TTC549 (cell line): ENCODE measurements around the gene PSMD3.

Experiments
- FAIRE-seq: peaks from 2 replicates; lab custom pipeline; 2012; peaks lifted over from hg19 to GRCh38; lab: Jason Lieb, UNC

Gene PSMD3

DNA sequence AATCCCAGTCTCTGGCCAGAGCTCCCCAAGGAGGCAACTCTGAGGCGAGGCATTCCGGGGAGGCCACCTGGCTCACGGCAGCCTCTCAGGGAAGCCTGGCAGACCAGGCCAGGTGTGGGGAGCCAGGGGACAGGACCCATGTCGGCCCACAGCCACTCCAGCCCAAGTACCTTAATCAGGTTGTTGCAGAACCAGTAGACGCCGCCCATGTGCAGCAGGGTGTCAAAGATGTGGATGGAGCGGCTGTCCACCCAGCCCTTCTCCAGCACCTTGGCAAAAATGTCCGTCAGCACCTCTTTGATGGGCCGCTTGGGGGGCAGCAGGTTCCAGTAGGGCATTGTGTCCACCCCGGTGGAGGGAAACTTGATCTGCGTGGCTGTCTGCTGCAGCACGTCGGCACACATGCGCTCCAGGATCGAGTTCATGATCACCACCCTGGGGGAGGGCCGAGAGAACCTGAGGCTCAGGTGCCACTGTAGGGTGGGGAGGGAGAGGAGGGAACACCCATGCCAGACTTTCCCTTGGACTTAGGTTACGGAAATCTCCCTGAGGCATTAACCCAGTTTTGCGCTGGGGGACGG, 42.4 kb downstream of the PSMD3 start:
- no peak for FAIRE-seq

DNA sequence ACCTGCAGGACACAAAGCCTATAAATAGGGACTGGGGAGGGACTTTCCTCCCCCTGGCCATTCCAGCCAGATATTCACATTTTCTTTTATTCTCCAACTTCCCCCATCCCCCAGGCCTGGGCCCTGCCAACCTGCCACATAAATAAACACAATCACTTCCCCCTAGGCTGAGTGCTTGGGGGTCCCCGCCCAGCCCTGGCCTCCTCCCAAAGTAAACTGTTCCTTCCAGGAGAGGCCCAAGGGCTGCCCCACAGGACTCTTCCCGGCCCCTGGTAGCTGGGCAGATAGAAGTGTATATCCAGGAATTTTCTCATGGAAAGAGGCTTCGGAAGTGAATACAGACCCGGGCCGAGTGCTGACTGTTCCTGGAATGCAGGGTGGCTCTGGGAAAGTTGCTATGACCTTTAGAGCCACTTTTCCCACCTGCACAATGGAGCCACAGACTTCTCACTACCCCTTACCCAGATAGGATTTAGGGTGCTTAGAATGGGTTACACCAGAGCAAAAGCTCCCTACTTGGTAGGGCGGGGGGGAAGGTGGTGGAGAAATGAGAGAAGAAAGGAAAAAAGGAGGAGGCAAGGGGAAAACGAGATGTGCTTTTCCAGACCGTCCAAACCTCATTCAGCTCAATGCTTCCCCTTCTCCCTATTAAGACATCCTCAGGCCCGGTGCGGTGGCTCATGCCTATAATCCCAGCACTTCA, 43.1 kb downstream of the PSMD3 start:
- FAIRE-seq = no peak

DNA sequence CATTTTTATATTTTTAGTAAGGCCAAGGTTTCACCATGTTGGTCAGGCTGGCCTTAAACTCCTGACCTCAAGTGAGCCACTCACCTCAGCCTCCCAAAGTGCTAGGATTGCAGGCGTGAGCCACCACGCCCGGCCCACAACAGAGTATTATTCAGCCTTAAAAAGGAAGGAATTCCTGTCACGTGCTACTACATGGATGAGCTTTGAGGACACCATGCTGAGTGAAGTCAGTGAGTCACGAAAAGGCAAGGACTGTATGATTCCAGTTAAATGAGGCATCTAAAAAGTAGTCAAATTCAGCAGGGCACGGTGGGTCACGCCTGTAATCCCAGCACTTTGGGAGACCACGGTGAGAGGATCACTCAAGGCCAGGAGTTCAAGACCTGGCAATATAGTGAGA, 44.3 kb downstream of the PSMD3 start:
- no peak for FAIRE-seq

DNA sequence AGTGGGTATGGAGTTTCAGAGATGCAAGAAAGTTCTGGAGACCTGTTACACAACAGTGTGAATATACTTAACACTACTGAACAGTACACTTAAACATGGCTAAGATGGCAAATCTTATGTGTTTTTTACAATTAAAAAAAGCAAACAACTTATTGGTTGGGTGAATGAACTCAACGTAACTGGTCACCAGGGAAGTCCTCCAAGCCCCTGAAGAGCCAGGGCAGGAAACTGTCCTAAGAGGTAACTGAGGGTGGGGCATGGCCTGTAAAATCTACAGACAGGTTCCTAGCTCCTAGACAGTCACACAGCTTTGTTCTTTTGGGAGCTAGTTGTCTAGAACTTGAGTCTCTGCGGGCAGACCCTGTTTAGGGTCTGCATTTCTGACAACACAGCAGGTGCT, 45.0 kb downstream of the PSMD3 start:
- FAIRE-seq = no peak

DNA sequence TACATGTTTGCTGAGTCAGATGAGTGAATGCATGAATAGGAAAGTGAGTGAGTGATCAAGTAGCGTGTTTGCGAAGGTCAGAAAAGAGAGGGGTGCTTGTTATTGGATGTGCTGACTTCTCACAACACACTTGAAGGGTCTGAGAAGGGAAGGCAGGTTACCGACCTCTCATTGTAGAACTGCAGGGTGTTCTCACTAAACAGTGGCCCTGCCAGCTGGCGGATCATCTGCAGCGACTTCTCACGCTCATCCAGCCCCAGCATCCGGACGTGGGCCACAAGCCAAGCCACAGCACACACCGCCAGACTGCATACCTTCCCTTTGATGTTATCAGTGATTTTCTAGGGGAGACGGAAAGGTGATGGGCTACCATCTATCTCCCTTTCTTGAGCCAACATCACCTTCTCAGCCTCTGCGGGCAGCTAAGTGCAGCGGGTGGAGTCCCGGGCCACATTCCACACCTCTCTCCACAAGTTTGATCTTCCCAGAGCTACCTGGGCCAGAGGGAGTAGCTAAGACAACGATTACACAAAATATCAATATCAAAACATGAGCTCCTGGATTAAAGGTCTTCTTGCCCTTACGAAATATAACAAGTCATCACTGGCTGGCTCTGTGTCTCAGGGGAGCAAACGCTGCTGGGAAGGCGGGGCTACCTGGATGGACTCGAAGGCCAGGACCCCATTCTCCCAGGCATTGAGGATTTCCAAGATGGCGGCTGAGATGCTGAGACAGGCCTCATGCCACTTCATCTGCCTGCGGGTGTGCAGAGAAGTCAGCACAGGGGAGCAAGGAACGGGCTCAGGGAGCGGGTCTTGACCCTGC, 45.6 kb downstream of the PSMD3 start:
- FAIRE-seq = no peak

DNA sequence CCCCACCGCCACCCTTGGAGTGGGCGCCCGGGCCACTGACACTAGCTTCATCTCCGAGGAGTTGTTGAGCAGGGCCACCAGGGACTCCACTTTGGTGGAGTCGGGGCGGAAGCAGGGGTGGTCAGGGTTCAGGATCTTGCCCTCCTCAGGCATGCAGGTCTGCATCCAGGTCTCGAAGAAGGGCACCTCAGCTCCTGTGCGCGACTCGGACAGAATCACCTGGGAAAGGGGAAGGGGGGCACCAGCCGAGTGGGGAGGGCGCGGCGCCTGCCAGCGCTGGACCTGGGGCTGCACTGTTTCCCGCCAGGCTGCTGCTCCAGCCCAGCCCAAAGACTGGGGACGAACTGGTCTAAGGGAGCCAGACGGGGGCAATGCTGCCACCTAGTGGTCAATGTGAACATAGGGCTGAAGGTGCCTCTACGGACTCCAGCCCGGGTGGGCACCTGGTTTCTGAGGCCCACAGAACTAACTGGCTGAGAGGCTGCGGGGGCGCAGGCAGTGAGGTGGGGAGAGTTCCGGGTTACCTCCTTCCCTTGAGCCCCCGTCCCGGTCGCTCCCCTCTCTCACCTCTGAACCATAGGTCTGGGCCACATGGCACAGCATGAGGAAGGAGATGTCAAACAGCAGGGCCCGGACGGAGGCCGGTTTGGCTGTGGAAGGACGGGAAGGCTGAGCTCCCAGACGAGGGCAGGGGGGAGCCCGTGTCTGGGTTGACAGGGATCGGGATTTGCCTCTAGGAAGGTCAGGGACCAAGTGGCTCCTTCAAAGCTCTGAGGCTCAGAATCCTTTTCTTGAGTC, 46.4 kb downstream of the PSMD3 start:
- FAIRE-seq = no peak

DNA sequence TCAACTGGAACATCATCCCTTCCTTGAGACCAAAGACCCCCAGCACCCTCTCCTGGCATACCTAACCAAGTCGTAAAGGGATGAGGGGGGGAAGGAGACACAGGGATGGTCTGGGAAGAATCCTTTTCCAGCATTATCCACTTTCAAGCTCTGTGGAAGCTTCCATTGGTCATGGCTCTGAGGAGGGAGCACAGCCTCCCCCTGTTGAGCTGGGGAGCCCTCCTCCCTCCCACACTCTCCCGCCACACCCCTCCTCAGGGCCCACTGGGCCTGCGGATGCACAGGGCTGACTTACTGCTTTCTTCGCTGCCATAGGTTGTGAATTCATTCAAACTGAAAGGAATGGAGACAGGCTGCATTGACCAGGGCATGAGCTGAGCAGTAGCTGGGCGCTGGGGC, 47.0 kb downstream of the PSMD3 start:
- FAIRE-seq = no peak

DNA sequence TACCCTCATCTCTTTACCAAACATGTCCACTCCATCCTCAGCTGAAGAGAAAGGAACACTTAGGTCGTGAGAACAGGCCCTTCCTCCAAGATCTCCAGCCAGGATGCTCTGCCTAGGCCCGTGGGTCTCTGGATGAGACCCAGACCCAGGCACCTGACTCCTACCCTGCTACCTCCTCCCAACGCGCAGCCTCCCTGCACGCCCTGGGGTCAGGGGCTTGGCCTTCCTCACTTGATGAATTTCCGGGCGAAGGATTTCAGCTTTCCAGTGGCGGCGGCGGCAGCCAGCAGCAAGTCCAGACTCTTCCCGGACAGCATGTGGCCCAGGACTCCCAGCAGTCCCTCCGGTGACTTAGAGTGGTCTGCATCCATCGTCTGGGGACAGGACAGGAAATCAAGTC, 48.0 kb downstream of the PSMD3 start:
- no peak for FAIRE-seq

DNA sequence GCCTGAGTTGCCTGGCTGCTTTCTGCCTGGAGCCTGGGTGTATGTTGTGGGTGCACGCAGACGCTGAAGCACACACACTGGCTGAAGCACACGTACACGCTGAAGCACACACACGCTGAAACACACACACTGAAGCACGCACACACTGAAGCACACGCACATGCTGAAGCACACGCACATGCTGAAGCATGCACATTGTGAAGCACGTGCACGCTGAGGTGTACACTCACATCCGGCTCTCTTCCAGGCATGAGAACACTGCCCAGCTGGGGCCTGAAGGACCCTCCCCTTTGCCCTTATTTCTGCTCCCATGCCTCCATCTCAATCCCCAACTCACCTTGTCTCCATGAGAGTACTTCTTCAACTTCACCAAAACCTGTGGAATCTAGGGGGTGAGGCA, 51.1 kb downstream of the PSMD3 start:
- no peak for FAIRE-seq

DNA sequence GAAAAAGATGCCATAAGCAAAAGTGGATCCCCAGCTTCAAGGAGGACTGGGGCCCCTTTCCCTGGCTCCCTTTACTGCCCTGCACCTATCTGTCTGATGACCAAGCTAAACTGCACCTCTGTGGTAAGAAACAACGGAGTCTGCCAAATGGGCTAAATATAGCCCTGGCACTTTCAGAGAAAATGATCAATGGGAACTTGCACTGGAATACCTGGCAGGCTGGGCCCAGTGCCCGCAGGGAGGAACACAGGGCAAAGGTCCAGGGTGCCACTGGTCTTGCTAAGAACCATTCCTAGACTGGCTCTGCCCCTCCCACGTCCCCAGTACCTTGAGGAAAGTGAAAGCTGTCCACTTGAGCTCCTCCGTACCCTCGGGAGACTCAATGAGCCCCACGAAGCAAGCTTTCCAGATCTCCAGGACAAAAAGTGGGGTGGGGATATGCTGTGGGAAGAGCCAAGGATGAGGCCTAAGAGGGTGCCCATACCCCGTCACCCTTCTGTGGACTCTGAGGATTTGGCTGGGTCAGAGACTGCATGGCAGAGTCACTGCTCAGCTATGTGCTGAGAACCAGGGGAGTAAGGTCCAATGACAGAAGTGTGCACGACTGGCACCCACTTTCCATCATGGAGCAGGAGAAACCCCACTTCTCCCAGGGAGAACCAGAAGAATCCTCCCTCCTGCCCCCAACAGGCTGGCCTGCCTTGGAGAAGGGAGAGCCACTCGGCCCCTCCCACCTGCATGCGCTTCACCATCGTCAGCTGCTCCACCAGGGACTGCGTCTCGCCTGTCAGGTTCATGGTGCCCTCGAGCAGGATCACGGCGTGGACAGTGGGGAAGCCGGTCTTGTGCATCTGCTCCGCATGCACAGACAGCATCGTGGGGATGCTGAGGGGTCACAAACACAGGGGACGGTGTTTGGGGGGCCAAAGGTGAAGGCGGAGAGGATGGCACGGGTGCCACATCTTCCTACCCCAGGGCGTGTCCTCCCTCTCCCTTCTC, 52.0 kb downstream of the PSMD3 start:
- no peak for FAIRE-seq

DNA sequence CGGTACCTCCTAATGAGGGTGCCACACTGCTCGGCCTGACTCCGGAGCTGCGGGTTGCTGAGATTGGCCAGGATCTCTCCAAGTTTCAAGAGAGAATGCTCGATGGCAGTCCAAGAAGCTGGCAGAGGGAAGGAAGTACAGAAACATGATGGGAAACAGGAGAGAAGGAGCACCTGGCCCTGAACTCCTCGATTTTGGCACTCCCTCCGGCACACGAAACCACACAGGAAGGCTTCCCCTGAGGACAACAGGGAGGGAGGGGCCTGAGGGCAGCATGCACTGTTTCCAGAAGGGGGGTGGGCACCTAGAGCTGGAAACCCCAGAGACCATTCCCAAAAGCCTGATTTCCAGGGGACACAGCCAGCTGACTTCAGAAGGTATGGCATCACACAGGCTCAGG, 52.7 kb downstream of the PSMD3 start:
- no peak for FAIRE-seq

DNA sequence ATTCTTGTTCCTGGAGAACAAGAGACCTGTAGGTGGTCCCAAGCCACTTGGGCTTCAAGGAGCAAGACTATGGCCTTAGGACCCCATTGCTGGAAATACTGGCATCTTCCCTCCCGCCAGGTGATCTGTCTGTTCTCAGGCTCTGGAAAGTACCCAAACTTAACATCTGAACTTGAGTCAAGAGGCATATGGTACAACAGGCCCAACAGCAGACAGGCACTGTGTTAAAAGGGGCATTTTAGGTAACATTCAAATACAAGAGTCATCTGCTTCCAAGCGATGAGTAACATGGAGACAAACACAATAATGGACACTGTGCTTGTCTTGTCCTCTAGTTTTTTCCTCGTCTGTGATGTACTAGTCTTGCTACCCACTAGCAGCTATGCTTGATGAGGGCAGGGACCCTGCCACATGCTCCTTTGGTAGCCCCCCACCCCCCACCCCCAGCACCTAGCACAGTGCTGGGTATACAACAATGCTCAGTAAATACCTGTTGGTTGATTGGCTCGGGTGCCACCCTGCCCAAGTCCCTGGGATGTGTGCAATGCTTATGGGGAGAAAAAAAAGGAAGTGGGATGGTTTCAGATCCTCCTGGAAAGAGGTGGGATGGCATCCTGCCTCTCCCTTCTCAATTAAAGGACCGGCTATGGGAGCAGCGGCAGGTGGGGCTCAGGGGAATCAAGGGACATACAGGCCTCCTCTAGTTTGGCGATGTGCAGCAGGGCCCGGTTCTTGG, 54.0 kb downstream of the PSMD3 start:
- no peak for FAIRE-seq

DNA sequence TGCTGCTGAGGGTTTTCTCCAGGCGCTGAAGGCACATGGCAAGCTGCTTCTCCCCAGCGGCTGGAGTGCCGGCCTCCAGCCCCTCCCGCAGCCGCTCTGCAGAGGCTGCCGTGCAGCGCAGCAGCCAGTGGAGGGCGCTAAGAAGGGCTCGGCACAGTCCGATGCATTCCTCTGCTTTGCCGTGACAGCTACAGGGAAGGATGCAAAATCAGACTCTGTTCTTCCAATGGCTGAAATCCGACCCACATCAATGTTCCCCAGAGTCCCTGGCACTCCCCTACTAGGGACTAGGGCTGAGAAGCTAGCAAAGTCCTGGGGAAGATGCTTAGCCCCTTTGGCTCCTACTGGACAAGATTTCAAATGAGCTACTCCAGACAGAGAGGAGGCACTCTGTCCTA, 54.6 kb downstream of the PSMD3 start:
- FAIRE-seq = no peak

DNA sequence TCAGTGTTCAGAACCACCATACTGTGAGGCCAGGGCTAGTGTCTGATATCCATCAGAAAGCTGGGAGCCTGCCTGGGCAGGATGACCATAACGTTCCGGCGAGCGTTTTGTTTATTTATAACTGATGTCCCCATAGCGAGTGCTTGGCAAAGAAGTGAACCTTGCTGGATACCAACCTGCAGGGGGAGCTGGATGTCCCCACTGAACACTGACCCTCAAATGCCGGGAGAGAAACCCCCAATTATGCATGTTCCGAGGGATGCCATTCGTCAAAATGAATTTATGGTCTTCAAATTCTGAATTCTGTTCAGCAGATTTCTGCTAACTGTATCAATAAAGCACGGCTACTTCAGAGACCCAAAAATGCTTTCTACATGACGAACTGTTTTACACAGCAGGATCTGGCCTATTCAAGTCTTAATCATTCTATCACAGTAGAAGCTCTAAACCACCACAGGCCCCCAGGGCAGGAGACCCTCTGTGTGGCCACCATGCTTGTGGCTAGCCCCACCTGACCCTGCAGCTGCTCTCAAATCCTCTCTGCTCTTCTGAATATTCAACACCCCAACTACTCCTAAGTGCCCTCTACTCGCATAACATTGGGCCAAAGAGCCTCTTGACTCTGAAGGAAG, 58.4 kb downstream of the PSMD3 start:
- FAIRE-seq = no peak

DNA sequence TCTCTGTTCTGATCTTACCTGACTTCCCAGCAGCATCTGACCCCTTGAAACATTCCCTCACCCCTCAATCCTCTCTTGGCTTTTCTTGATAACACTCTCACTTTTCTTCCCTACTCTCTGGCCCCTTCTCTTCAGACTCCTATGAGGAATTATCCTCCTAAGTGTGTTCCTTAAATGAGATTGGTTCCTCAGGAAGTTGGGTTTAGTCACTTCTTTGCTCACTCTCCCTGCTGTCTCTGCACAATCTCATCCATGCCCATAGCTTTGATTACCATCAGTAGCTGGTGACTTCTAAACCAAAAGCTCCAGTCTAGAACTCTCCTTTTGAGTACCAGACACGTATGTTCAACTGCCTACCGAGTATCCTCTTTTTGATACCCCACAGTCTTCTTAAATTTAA, 60.6 kb downstream of the PSMD3 start:
- FAIRE-seq = no peak
